Liver (tissue), 9 donors: ENCODE data around the gene PTPN23. TPM values are rescaled to one million over a fixed set of nuclear protein-coding genes. Genes with fewer than 3 reads are reported as not detected.
A peak's percentile ranks its signal among the peaks of the same experiment; 100 is the strongest.
"Not testable (repeated sequence)": the region's sequence is repeated elsewhere in the genome, so short reads cannot be mapped to it uniquely, and the experiment has no call there.

Experiments used
- DNase-seq: peaks from one replicate; pipeline ENCODE4 v3.0.0-alpha.2; 2017; ENCODE audit warnings: low spot score
- H3K27ac ChIP-seq, 2 donors: one replicate each; pipeline ENCODE4 v1.7.0; 2013; ENCODE audit warnings: inconsistent platforms in 2 of 2, low read length in 2 of 2, control low read depth in 1 of 2, low read depth in 1 of 2, mild to moderate bottlenecking in 1 of 2
- H3K27me3 ChIP-seq, 4 donors: one replicate each; pipeline versions ENCODE4 v1.6.1 to v1.7.0; 2013; ENCODE audit warnings: low read length in 3 of 4, inconsistent platforms in 1 of 4, mild to moderate bottlenecking in 1 of 4, moderate library complexity in 1 of 4; ENCODE audit not compliant: control insufficient read depth in 4 of 4, insufficient read depth in 4 of 4
- H3K36me3 ChIP-seq, 4 donors: one replicate each; pipeline versions ENCODE4 v1.6.1 to v1.7.0; 2013; ENCODE audit warnings: low read length in 3 of 4, mild to moderate bottlenecking in 3 of 4, low read depth in 1 of 4, moderate library complexity in 1 of 4; ENCODE audit not compliant: control insufficient read depth in 4 of 4, insufficient read depth in 3 of 4
- H3K4me1 ChIP-seq, 4 donors: one replicate each; pipeline versions ENCODE4 v1.6.1 to v1.7.0; 2013; ENCODE audit warnings: low read length in 3 of 4, mild to moderate bottlenecking in 3 of 4, moderate library complexity in 1 of 4; ENCODE audit not compliant: control insufficient read depth in 4 of 4, insufficient read depth in 4 of 4
- H3K4me3 ChIP-seq, 3 donors: one replicate each; pipeline versions ENCODE4 v1.6.1 to v1.7.0; 2013; ENCODE audit warnings: low read length in 3 of 3, control low read depth in 1 of 3, low read depth in 1 of 3, mild to moderate bottlenecking in 1 of 3
- H3K9ac ChIP-seq, 2 donors: one replicate each; pipeline ENCODE4 v1.7.0; 2013; ENCODE audit warnings: low read length in 2 of 2, mild to moderate bottlenecking in 2 of 2, moderate library complexity in 2 of 2, control low read depth in 1 of 2, low read depth in 1 of 2
- H3K9me3 ChIP-seq, 4 donors: one replicate each; pipeline versions ENCODE4 v1.6.1 to v1.7.0; 2013; ENCODE audit warnings: low read length in 3 of 4; ENCODE audit not compliant: control insufficient read depth in 4 of 4
- EGR1 ChIP-seq, 2 donors: IDR thresholded peaks; 2 replicates each; pipeline ENCODE4 v1.6.1; 2016 to 2018; ENCODE audit warnings: antibody characterized with exemption in 2 of 2, low read depth in 2 of 2
- FOXA1 ChIP-seq: IDR thresholded peaks from 2 replicates; pipeline ENCODE4 v1.6.1; 2016; ENCODE audit warnings: antibody characterized with exemption
- FOXA2 ChIP-seq: IDR thresholded peaks from 2 replicates; pipeline ENCODE4 v1.6.1; 2016; ENCODE audit warnings: antibody characterized with exemption
- GABPA ChIP-seq, 2 donors: IDR thresholded peaks in 1 of 2; conservative IDR thresholded peaks in 1 of 2; 2 replicates each; pipeline ENCODE4 v1.6.1; 2016; ENCODE audit warnings: antibody characterized with exemption in 2 of 2, mild to moderate bottlenecking in 1 of 2, moderate library complexity in 1 of 2
- HNF4G ChIP-seq: IDR thresholded peaks from 2 replicates; pipeline ENCODE4 v1.6.1; 2016; ENCODE audit warnings: antibody characterized with exemption
- JUND ChIP-seq, 2 donors: IDR thresholded peaks; 2 replicates each; pipeline ENCODE4 v1.6.1; 2016; ENCODE audit warnings: antibody characterized with exemption in 2 of 2
- NR2F2 ChIP-seq: IDR thresholded peaks from 2 replicates; pipeline ENCODE4 v1.6.1; 2016; ENCODE audit warnings: antibody characterized with exemption
- RAD21 ChIP-seq, 2 donors: IDR thresholded peaks; 2 replicates each; pipeline ENCODE4 v1.6.1; 2016; ENCODE audit warnings: antibody characterized with exemption in 2 of 2, mild to moderate bottlenecking in 2 of 2
- REST ChIP-seq: IDR thresholded peaks from 2 replicates; pipeline ENCODE4 v1.6.1; 2016; ENCODE audit warnings: antibody characterized with exemption, mild to moderate bottlenecking
- SP1 ChIP-seq: IDR thresholded peaks from 2 replicates; pipeline ENCODE4 v1.6.1; 2018; ENCODE audit warnings: antibody characterized with exemption, mild to moderate bottlenecking
- TAF1 ChIP-seq: conservative IDR thresholded peaks from 2 replicates; pipeline ENCODE4 v1.6.1; 2016; ENCODE audit warnings: antibody characterized with exemption, mild to moderate bottlenecking
- ZBTB33 ChIP-seq: IDR thresholded peaks from 2 replicates; pipeline ENCODE4 v1.6.1; 2016; ENCODE audit warnings: antibody characterized with exemption
- WGBS: extraction: QIAGEN DNeasy Blood & Tissue Kit; methylation state at CpG from one replicate; pipeline ENCODE4 v1.1.7; 2013; 5-methylcytosine and 5-hydroxymethylcytosine counted together
- polyA plus RNA-seq, 2 donors: library from polyadenylated mRNA; stranded (reverse) in 1 of 2; unstranded in 1 of 2; fragments of 200-250 nt in 1 of 2; fragments of >200 nt in 1 of 2; fragmentation: Nextera tagmentation in 1 of 2; extraction: Ambion mirVana in 1 of 2; gene quantifications; one replicate each; pipeline versions ENCODE4 v1.2.1 to v1.2.3, GENCODE V29; 2013 to 2015
- total RNA-seq, 2 donors: library from RNA; depleted of rRNA; stranded (reverse); fragments of >200 nt; gene quantifications; one replicate each; pipeline ENCODE4 v1.2.3, GENCODE V29; 2014
- donor health status: healthy.
- donor health status: healthy.
- donor health status: healthy.
- donor health status: healthy.
- donor health status: healthy.

The PTPN23 gene
- total and polyA plus RNA-seq, 4 donors: 3.8 to 84.4 (median 11.5) TPM

GRCh38 chr3:47359323-47359722 lies 21.5 kb upstream of the PTPN23 start:
- no peak for DNase-seq
- H3K27ac ChIP-seq: no peak overlapping the region
- H3K9me3 ChIP-seq: peaks cover 0 to 4% (median 2%) of the 10 kb centered on the region in 4 donors
- H3K36me3 ChIP-seq: no peaks in the 10 kb centered on the region
- no peaks in the 10 kb centered on the region for H3K27me3 ChIP-seq
- peaks cover 0 to 3% (median 0%) of the 10 kb centered on the region in 4 donors for H3K4me1 ChIP-seq
- WGBS: 84% methylated on average over 1 of the region's 1 CpG
- H3K4me3 ChIP-seq: no peak overlapping the region
- H3K9ac ChIP-seq: no peak overlapping the region
- TF ChIP-seq TAF1 (no peak), FOXA1 (no peak), HNF4G (no peak), GABPA (IDR thresholded peaks at IDR 0.05 in 1 of 2, conservative IDR thresholded peaks at IDR 0.05 in 1 of 2) (no peak), EGR1 (IDR thresholded peaks at IDR 0.05; ENCODE audit: low read depth in 2 of 2) (no peak), ZBTB33 (no peak), RAD21 (IDR thresholded peaks at IDR 0.05) (no peak), JUND (IDR thresholded peaks at IDR 0.05) (no peak), FOXA2 (no peak), NR2F2 (no peak)

GRCh38 chr3:47360110-47360517 lies 20.7 kb upstream of the PTPN23 start:
- not testable (repeated sequence) for H3K9me3 ChIP-seq, H3K27ac ChIP-seq, H3K4me3 ChIP-seq, H3K4me1 ChIP-seq, H3K9ac ChIP-seq, H3K36me3 ChIP-seq, H3K27me3 ChIP-seq, DNase-seq
- whole genome bisulfite sequencing: 90% methylated on average over 4 of the region's 4 CpGs

- Histone ChIP-seq H3K27me3 (no peaks in the 10 kb centered on the region), H3K27ac (peak overlapping the region in 1 of 2 donors; percentile 59), H3K4me1 (peaks cover 0 to 3% (median 0%) of the 10 kb centered on the region in 4 donors), H3K4me3 (no peak overlapping the region), H3K9me3 (peaks cover 0 to 4% (median 2%) of the 10 kb centered on the region in 4 donors), H3K9ac (no peak overlapping the region), H3K36me3 (no peaks in the 10 kb centered on the region)
- peak in 1 of 2 donors; percentile 27 for TF ChIP-seq EGR1 (IDR thresholded peaks at IDR 0.05; ENCODE audit: low read depth in 2 of 2)
- no peak for TF ChIP-seq HNF4G
- peak; percentile 29 for TF ChIP-seq NR2F2
- no peak for TF ChIP-seq TAF1
- peak; percentile 46 to 51 for TF ChIP-seq GABPA (IDR thresholded peaks at IDR 0.05 in 1 of 2, conservative IDR thresholded peaks at IDR 0.05 in 1 of 2)
- no peak for TF ChIP-seq RAD21 (IDR thresholded peaks at IDR 0.05)
- TF ChIP-seq SP1: no peak
- no peak for TF ChIP-seq REST
- DNase-seq: no peak
- WGBS: 74% methylated on average over 5 of the region's 5 CpGs
These were observed 18.1 kb upstream of the PTPN23 start for GRCh38 chr3:47362701-47363100.
